OCI-LY7 (cell line): ENCODE data around the gene ESR2. TPM values are rescaled to one million over a fixed set of nuclear protein-coding genes. Genes with fewer than 3 reads are reported as not detected.

Source experiments
- BruUV-seq: library from RNA; stranded (reverse); fragments of 400-500 nt; replicated peaks from 2 replicates; lab custom pipeline; 2021; lab: Mats Ljungman, UMichigan
- CTCF ChIA-PET: fragments of 300-600 bp; sonication (Branson Sonifier 250); formaldehyde crosslinking; loops from one replicate; lab custom pipeline; 2022; ENCODE audit warnings: antibody characterized with exemption; ENCODE audit not compliant: unreplicated experiment; lab: Charles Lee
- POLR2A ChIA-PET: fragments of 300-600 bp; sonication (Branson Sonifier 250); formaldehyde crosslinking; loops from one replicate; lab custom pipeline; 2022; ENCODE audit warnings: antibody characterized with exemption; lab: Charles Lee
- DNase-seq: peaks from one replicate; pipeline ENCODE4 v3.0.0-alpha.2; 2015; ENCODE audit warnings: low spot score
- H2AFZ ChIP-seq: fragments of 200-600 bp; sonication (generic), shearing (Covaris generic); 2 replicates; pipeline ENCODE4 v1.6.1; 2014; ENCODE audit warnings: mild to moderate bottlenecking, antibody characterized with exemption, low read length, moderate library complexity
- H3K27ac ChIP-seq: fragments of 200-600 bp; sonication (generic); 2 replicates; pipeline ENCODE4 v1.5.1; 2014; ENCODE audit warnings: mixed run types, low read depth, mild to moderate bottlenecking, moderate library complexity, low read length, inconsistent platforms; ENCODE audit not compliant: poor library complexity, severe bottlenecking
- H3K36me3 ChIP-seq: fragments of 200-600 bp; sonication (generic); 2 replicates; pipeline ENCODE4 v1.6.1; 2014; ENCODE audit warnings: mild to moderate bottlenecking, antibody characterized with exemption, low read length, moderate library complexity, mixed read lengths; ENCODE audit not compliant: insufficient read depth
- H3K4me1 ChIP-seq: fragments of 200-600 bp; sonication (generic); 2 replicates; pipeline ENCODE4 v1.5.1; 2014; ENCODE audit warnings: mild to moderate bottlenecking, low read length; ENCODE audit not compliant: insufficient read depth, poor library complexity, severe bottlenecking
- H3K4me2 ChIP-seq: fragments of 200-600 bp; sonication (generic); 2 replicates; pipeline ENCODE4 v1.6.1; 2014; ENCODE audit warnings: mild to moderate bottlenecking, low read length
- H3K4me3 ChIP-seq: fragments of 200-600 bp; sonication (generic); 2 replicates; pipeline ENCODE4 v1.5.1; 2014; ENCODE audit warnings: mild to moderate bottlenecking, low read depth, low read length; ENCODE audit not compliant: poor library complexity, severe bottlenecking
- H3K79me2 ChIP-seq: fragments of 200-600 bp; sonication (generic); 2 replicates; pipeline ENCODE4 v1.6.1; 2016; ENCODE audit warnings: low read depth, mild to moderate bottlenecking, low read length, moderate library complexity, mixed read lengths; ENCODE audit not compliant: insufficient read depth
- H3K9me2 ChIP-seq: fragments of 200-600 bp; sonication (generic); 2 replicates; pipeline ENCODE4 v1.6.1; 2016; ENCODE audit warnings: mild to moderate bottlenecking, low read length, mixed read lengths; ENCODE audit not compliant: insufficient read depth
- H3K9me3 ChIP-seq: fragments of 200-600 bp; sonication (generic); 2 replicates; pipeline ENCODE4 v1.6.1; 2014; ENCODE audit warnings: mild to moderate bottlenecking, mixed run types, low read length, mixed read lengths
- H4K20me1 ChIP-seq: fragments of 200-600 bp; sonication (generic); 2 replicates; pipeline ENCODE4 v1.6.1; 2014; ENCODE audit warnings: mild to moderate bottlenecking, antibody characterized with exemption, low read length, moderate library complexity, mixed read lengths; ENCODE audit not compliant: insufficient read depth
- CTCF ChIP-seq: fragments of 200-600 bp; sonication (generic); conservative IDR thresholded peaks from 2 replicates; pipeline ENCODE4 v1.5.1; 2014; ENCODE audit warnings: mild to moderate bottlenecking, antibody characterized with exemption, low read length, moderate library complexity, mixed read lengths
- EZH2phosphoT487 ChIP-seq: fragments of 200-600 bp; sonication (generic); IDR thresholded peaks from 2 replicates; pipeline ENCODE4 v1.6.1; 2018; ENCODE audit warnings: low read depth, borderline replicate concordance, mild to moderate bottlenecking, mixed run types, antibody characterized with exemption, low read length, moderate library complexity, mixed read lengths
- intact Hi-C: fragments of 100-400 bp; cut with micrococcal nuclease; formaldehyde crosslinking; loops from one replicate; pipeline ENCODE4 v1.10.0; 2022; ENCODE audit not compliant: unreplicated experiment
- total RNA-seq, 2 experiments: library from RNA; depleted of rRNA in 1 of 2; stranded (reverse); fragments of >200 nt in 1 of 2; shearing (Covaris generic) in 1 of 2; gene quantifications; 2 replicates each; pipeline ENCODE4 v1.2.3, GENCODE V29; 2014 to 2022

The ESR2 gene
- total RNA-seq, 2 experiments from 2014 or later, result 13.4 to 37.7 TPM

GRCh38 chr14:64064447-64064846 lies 229.7 kb downstream of the ESR2 start:
- Histone ChIP-seq H3K27ac (no peak overlapping the region), H2AFZ (no peak overlapping the region), H3K9me2 (no peaks in the 10 kb centered on the region), H3K79me2 (no peaks in the 10 kb centered on the region), H4K20me1 (no peaks in the 10 kb centered on the region), H3K4me1 (no peaks in the 10 kb centered on the region), H3K4me3 (no peak overlapping the region), H3K9me3 (no peaks in the 10 kb centered on the region), H3K36me3 (peaks cover 82% of the 10 kb centered on the region), H3K4me2 (no peak overlapping the region)
- POLR2A ChIA-PET, result no interaction called here
- BruUV-seq, result no TSS peak
- intact Hi-C loops, result no loop called here
- TF ChIP-seq EZH2phosphoT487 (no peak), CTCF (no peak)
- DNase-seq, result no peak
- CTCF ChIA-PET, result no interaction called here

GRCh38 chr14:64062381-64063115 lies 231.6 kb downstream of the ESR2 start:
- DNase-seq, result no peak
- no peaks in the 10 kb centered on the region for H4K20me1 ChIP-seq
- ChIA-PET POLR2A (interaction anchor here (0.7 to 1.3 kb wide), 2 partner anchors 8 to 133 kb away, joined by 3 read pairs; no protein-coding TSS in a partner anchor), CTCF (no interaction called here)
- H3K79me2 ChIP-seq, result no peaks in the 10 kb centered on the region
- intact Hi-C loops, result no loop called here
- no peaks in the 10 kb centered on the region for H3K4me1 ChIP-seq
- no peak for TF ChIP-seq CTCF
- no peak overlapping the region for H2AFZ ChIP-seq
- H3K9me2 ChIP-seq, result no peaks in the 10 kb centered on the region
- no TSS peak for BruUV-seq
- H3K36me3 ChIP-seq, result peaks cover 73% of the 10 kb centered on the region
- no peaks in the 10 kb centered on the region for H3K9me3 ChIP-seq
- H3K27ac ChIP-seq, result no peak overlapping the region
- H3K4me2 ChIP-seq, result no peak overlapping the region
- no peak overlapping the region for H3K4me3 ChIP-seq

- H3K9me2 ChIP-seq, result no peaks in the 10 kb centered on the region
- CTCF ChIA-PET, result no interaction called here
- no peak overlapping the region for H3K4me2 ChIP-seq
- intact Hi-C loops, result no loop called here
- H3K4me3 ChIP-seq, result no peak overlapping the region
- H3K36me3 ChIP-seq, result peaks cover 71% of the 10 kb centered on the region
- TF ChIP-seq CTCF (no peak), EZH2phosphoT487 (no peak)
- no peaks in the 10 kb centered on the region for H4K20me1 ChIP-seq
- POLR2A ChIA-PET, result interaction anchor here (0.7 to 1.3 kb wide), 2 partner anchors 9 to 133 kb away, joined by 3 read pairs; no protein-coding TSS in a partner anchor
- H2AFZ ChIP-seq, result no peak overlapping the region
- H3K79me2 ChIP-seq, result no peaks in the 10 kb centered on the region
- H3K9me3 ChIP-seq, result no peaks in the 10 kb centered on the region
- no peak for DNase-seq
- no TSS peak for BruUV-seq
- no peaks in the 10 kb centered on the region for H3K4me1 ChIP-seq
- no peak overlapping the region for H3K27ac ChIP-seq
Measured at GRCh38 chr14:64061706-64062105, 232.5 kb downstream of the ESR2 start.
